MM.1S (cell line): ENCODE results near the gene SPATA13.

ENCODE experiments used
- CTCF ChIP-seq: fragments of 300-600 bp; sonication (generic); IDR thresholded peaks from 2 replicates; pipeline ENCODE4 v1.5.1; 2016; ENCODE audit warnings: antibody characterized with exemption, low read length, mixed read lengths
- EZH2 ChIP-seq: fragments of 300-600 bp; sonication (generic); optimal IDR thresholded peaks from 2 replicates; pipeline ENCODE3; 2017; ENCODE audit warnings: low read depth, mild to moderate bottlenecking, antibody characterized with exemption, low read length, mixed read lengths

GRCh38 chr13:24129914-24130774 is 30.4 kb upstream of the SPATA13 start:
- TF ChIP-seq EZH2 (no peak), CTCF (no peak)
